ENCODE results near the gene SMIM1. TPM values are rescaled to one million over a fixed set of nuclear protein-coding genes. Genes with fewer than 3 reads are reported as not detected.

SMIM1 gene
- total and polyA plus RNA-seq, 9 of the 15 experiments (the other 6 are each of a cell fraction or from before 2014, with no cell fraction given) = 2.3 to 125 (median 24.3) TPM

DNA sequence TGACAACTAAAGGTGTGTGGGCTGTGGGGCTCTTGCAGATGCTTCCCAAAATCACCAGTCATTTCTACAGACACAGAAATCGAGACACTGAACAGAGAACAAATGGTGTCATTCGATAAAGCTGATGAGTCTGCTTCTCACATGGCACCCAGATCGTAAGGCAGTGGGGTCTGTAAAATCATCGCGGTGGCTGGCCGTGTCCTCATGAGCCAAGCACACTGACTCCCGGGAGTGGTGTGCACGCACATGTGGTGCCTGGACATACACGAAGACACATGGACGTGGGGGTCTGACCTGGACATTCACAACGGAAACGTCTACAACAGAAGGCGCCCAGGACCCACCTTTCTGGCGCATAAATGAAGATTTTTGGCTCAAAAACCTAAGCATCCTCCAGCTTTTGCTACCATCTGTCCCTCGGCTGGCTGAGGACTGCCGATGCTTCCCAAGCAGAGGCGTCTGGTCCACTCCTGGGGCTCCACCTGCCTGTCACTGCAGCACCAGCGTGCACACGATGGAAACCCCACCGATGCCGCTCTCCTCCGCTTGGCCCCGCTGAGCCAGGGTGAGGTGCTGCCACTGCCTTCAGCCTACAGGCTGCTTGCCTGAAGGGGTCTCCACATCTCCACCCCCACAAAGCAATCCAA is 6.8 kb downstream of the SMIM1 start:
- peaks cover 15 to 58% of the 10 kb centered on the region in 2 experiments for H3K4me1 ChIP-seq (replicated peaks in 1 of 2; ENCODE audit: control insufficient read depth in 2 of 2, insufficient read depth in 2 of 2, low read length in 2 of 2)
- H3K27me3 ChIP-seq (ENCODE audit: control insufficient read depth in 2 of 2, insufficient read depth in 2 of 2, low read length in 2 of 2) = no peaks in the 10 kb centered on the region
- FAIRE-seq (no peak), DNase-seq (ENCODE audit: extremely low read depth in 1 of 4, low spot score in 3 of 4) (peak in 1 of 4 experiments; percentile 28), ATAC-seq (no peak)
- peaks cover 66% of the 10 kb centered on the region for H3K36me3 ChIP-seq (ENCODE audit: control insufficient read depth, insufficient read depth, low read length)
- H3K9me1 ChIP-seq (ENCODE audit: control insufficient read depth, insufficient read depth, low read length) = peaks cover 5% of the 10 kb centered on the region
- no peak overlapping the region for H3K4me3 ChIP-seq
- H4K20me1 ChIP-seq (replicated peaks; ENCODE audit: control insufficient read depth, insufficient read depth, low read length) = no peaks in the 10 kb centered on the region
- in situ Hi-C loops (cut with MboI) = no loop called here
- CTCF ChIA-PET (ENCODE audit: low intra/inter-chr PET ratio) = no interaction called here
- H3K9me3 ChIP-seq (replicated peaks; ENCODE audit: control insufficient read depth, insufficient read depth, low read depth, low read length) = no peaks in the 10 kb centered on the region
- WGBS (ENCODE audit: insufficient coverage, low coverage, missing lambda C conversion rate) = 92% methylated on average over 23 of the region's 23 CpGs
- no TSS peak for BruUV-seq (replicated peaks)
- peak overlapping the region in 1 of 2 experiments; percentile 53; a peak in 1 of 4 replicates for H3K9ac ChIP-seq (ENCODE audit: insufficient read depth in 1 of 2, low read depth in 2 of 2, low read length in 2 of 2)
- H2AFZ ChIP-seq (ENCODE audit: low read depth, low read length) = no peak overlapping the region
- intact Hi-C loops (cut with micrococcal nuclease) = loop anchor here (5.0 kb wide), 1 partner anchor 78 kb away; the partner anchor contains the start of genes CEP104 and DFFB
- POLR2A ChIA-PET = interaction anchor here (0.7 to 2.5 kb wide), 4 partner anchors 11 to 18 kb away, joined by 3 to 9 read pairs (median 4); no protein-coding TSS in a partner anchor
- H3K4me2 ChIP-seq (ENCODE audit: insufficient read depth, low read length) = no peak overlapping the region
- H3K27ac ChIP-seq (ENCODE audit: extremely low read depth, low read depth, low read length) = no peak overlapping the region
- H3K79me2 ChIP-seq (ENCODE audit: control insufficient read depth, insufficient read depth, low read length) = peaks cover 9% of the 10 kb centered on the region
- TF ChIP-seq PBX2 (CRISPR knock-in tag; IDR thresholded peaks at IDR 0.05; ENCODE audit: low read depth) (no peak), PBX2 (tag; conservative IDR thresholded peaks at IDR 0.05; ENCODE audit: low read depth) (no peak), DACH1 (IDR thresholded peaks at IDR 0.05; ENCODE audit: partially characterized antibody) (no peak), TAL1 (IDR thresholded peaks at IDR 0.05) (no peak), ZNF174 (CRISPR knock-in tag; IDR thresholded peaks at IDR 0.05) (no peak), SIRT6 (IDR thresholded peaks at IDR 0.05; ENCODE audit: low read depth, low read length) (peak; percentile 32), ATF2 (CRISPR knock-in tag; IDR thresholded peaks at IDR 0.05) (no peak), ZNF282 (CRISPR knock-in tag; IDR thresholded peaks at IDR 0.05) (no peak), POLR2A (conservative IDR thresholded peaks at IDR 0.05) (peak; percentile 28), SRSF1 (IDR thresholded peaks at IDR 0.05; ENCODE audit: low read depth, low read length) (no peak), E2F3 (CRISPR knock-in tag; IDR thresholded peaks at IDR 0.05) (no peak), ZBTB33 (CRISPR knock-in tag; IDR thresholded peaks at IDR 0.05) (peak; percentile 98), PTRF (tag; IDR thresholded peaks at IDR 0.05) (no peak), OTX1 (CRISPR knock-in tag; IDR thresholded peaks at IDR 0.05) (no peak), SMARCE1 (IDR thresholded peaks at IDR 0.05) (no peak), HNRNPH1 (optimal IDR thresholded peaks at IDR 0.05; ENCODE audit: low read depth, low read length) (no peak), SIN3B (IDR thresholded peaks at IDR 0.05; ENCODE audit: low read depth) (no peak), YBX1 (IDR thresholded peaks at IDR 0.05) (no peak), STAT5A (IDR thresholded peaks at IDR 0.05; ENCODE audit: borderline replicate concordance, low read length) (no peak), SREBF2 (CRISPR knock-in tag; IDR thresholded peaks at IDR 0.05) (no peak)
